ENCODE results near the gene FBXO38. TPM values are rescaled to one million over a fixed set of nuclear protein-coding genes. Genes with fewer than 3 reads are reported as not detected.

Gene FBXO38
- total RNA-seq, 1 donor from 2014 or later: 38.8 TPM

GRCh38 chr5:148393390-148393741, 9.6 kb downstream of the FBXO38 start:
- H3K9me3 Mint-ChIP-seq (ENCODE audit: unreplicated experiment): no peaks in the 10 kb centered on the region
- no peak overlapping the region for H2AFZ ChIP-seq (ENCODE audit: low read depth, low read length)
- no peaks in the 10 kb centered on the region for H3K9me3 ChIP-seq (ENCODE audit: insufficient read depth, low read depth, low read length)
- no peak overlapping the region for H3K4me2 ChIP-seq (ENCODE audit: low read length)
- no peak for DNase-seq (ENCODE audit: low read depth)
- no peak for FAIRE-seq
- no peak overlapping the region for H3K9ac ChIP-seq (ENCODE audit: low read length)
- no peaks in the 10 kb centered on the region for H3K4me1 ChIP-seq (ENCODE audit: insufficient read depth, low read length)
- H3K79me2 ChIP-seq (ENCODE audit: insufficient read depth, low read length): peaks cover 89% of the 10 kb centered on the region
- H4K20me1 ChIP-seq (ENCODE audit: insufficient read depth, low read length): peaks cover 59% of the 10 kb centered on the region
- H3K4me3 Mint-ChIP-seq (ENCODE audit: unreplicated experiment): no peak overlapping the region
- no peaks in the 10 kb centered on the region for H3K27me3 Mint-ChIP-seq (ENCODE audit: low read depth, unreplicated experiment)
- H3K27me3 ChIP-seq (ENCODE audit: insufficient read depth, low read length): no peaks in the 10 kb centered on the region
- H3K36me3 Mint-ChIP-seq (ENCODE audit: low read depth, unreplicated experiment): no peaks in the 10 kb centered on the region
- H3K27ac ChIP-seq (ENCODE audit: low read depth, low read length): no peak overlapping the region
- H3K27ac Mint-ChIP-seq (ENCODE audit: unreplicated experiment): no peak overlapping the region
- TF ChIP-seq, protein P1, sequence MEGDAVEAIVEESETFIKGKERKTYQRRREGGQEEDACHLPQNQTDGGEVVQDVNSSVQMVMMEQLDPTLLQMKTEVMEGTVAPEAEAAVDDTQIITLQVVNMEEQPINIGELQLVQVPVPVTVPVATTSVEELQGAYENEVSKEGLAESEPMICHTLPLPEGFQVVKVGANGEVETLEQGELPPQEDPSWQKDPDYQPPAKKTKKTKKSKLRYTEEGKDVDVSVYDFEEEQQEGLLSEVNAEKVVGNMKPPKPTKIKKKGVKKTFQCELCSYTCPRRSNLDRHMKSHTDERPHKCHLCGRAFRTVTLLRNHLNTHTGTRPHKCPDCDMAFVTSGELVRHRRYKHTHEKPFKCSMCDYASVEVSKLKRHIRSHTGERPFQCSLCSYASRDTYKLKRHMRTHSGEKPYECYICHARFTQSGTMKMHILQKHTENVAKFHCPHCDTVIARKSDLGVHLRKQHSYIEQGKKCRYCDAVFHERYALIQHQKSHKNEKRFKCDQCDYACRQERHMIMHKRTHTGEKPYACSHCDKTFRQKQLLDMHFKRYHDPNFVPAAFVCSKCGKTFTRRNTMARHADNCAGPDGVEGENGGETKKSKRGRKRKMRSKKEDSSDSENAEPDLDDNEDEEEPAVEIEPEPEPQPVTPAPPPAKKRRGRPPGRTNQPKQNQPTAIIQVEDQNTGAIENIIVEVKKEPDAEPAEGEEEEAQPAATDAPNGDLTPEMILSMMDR (IDR thresholded peaks at IDR 0.05; ENCODE audit: insufficient read depth, low read depth, low read length): no peak
- TF ChIP-seq EZH2 (IDR thresholded peaks at IDR 0.05; ENCODE audit: insufficient read depth, low read length): no peak
- H3K4me3 ChIP-seq (ENCODE audit: insufficient read depth, low read depth, low read length): no peak overlapping the region
- H3K36me3 ChIP-seq (ENCODE audit: insufficient read depth, low read length): peaks cover 16% of the 10 kb centered on the region
- peaks cover 11% of the 10 kb centered on the region for H3K4me1 Mint-ChIP-seq (ENCODE audit: low read depth, unreplicated experiment)

- no peaks in the 10 kb centered on the region for H3K36me3 Mint-ChIP-seq (ENCODE audit: low read depth, unreplicated experiment)
These were observed 10.8 kb downstream of the FBXO38 start for GRCh38 chr5:148394587-148395019.

DNA sequence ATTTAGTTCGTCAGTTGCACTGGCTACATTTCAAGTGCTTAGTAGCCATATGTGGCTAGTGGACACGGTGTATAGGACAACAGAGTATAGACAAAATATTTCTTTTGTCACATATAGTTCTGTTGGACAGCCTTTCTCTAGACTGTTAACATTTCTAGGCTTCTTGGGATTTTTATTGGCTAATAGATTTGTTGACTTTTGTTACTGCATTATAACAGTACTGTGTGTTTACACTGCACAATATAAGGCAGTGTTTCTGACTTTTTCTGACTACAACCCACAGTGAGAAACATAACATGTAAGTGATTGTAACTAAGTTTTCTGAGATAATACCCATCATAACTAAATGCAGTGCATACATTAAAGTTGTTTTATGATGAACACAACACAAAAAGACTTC, 11.3 kb downstream of the FBXO38 start:
- H3K27ac Mint-ChIP-seq (ENCODE audit: unreplicated experiment): no peak overlapping the region
- no peak overlapping the region for H3K4me2 ChIP-seq (ENCODE audit: low read length)
- no peaks in the 10 kb centered on the region for H3K4me1 ChIP-seq (ENCODE audit: insufficient read depth, low read length)
- no peaks in the 10 kb centered on the region for H3K9me3 Mint-ChIP-seq (ENCODE audit: unreplicated experiment)
- H3K4me3 Mint-ChIP-seq (ENCODE audit: unreplicated experiment): no peak overlapping the region
- H3K79me2 ChIP-seq (ENCODE audit: insufficient read depth, low read length): peaks cover 73% of the 10 kb centered on the region
- peaks cover 17% of the 10 kb centered on the region for H3K4me1 Mint-ChIP-seq (ENCODE audit: low read depth, unreplicated experiment)
- H3K27ac ChIP-seq (ENCODE audit: low read depth, low read length): no peak overlapping the region
- no peaks in the 10 kb centered on the region for H3K27me3 ChIP-seq (ENCODE audit: insufficient read depth, low read length)
- DNase-seq (ENCODE audit: low read depth) (no peak), FAIRE-seq (no peak)
- H3K4me3 ChIP-seq (ENCODE audit: insufficient read depth, low read depth, low read length): no peak overlapping the region
- TF ChIP-seq, protein P1 (IDR thresholded peaks at IDR 0.05; ENCODE audit: insufficient read depth, low read depth, low read length): no peak
- TF ChIP-seq EZH2 (IDR thresholded peaks at IDR 0.05; ENCODE audit: insufficient read depth, low read length): no peak
- no peak overlapping the region for H3K9ac ChIP-seq (ENCODE audit: low read length)
- peaks cover 26% of the 10 kb centered on the region for H3K36me3 ChIP-seq (ENCODE audit: insufficient read depth, low read length)
- H3K27me3 Mint-ChIP-seq (ENCODE audit: low read depth, unreplicated experiment): no peaks in the 10 kb centered on the region
- H4K20me1 ChIP-seq (ENCODE audit: insufficient read depth, low read length): peaks cover 45% of the 10 kb centered on the region
- H3K36me3 Mint-ChIP-seq (ENCODE audit: low read depth, unreplicated experiment): no peaks in the 10 kb centered on the region
- H3K9me3 ChIP-seq (ENCODE audit: insufficient read depth, low read depth, low read length): no peaks in the 10 kb centered on the region
- no peak overlapping the region for H2AFZ ChIP-seq (ENCODE audit: low read depth, low read length)

More at GRCh38 chr5:148394587-148395019, 10.8 kb downstream of the FBXO38 start:
- DNase-seq (ENCODE audit: low read depth) (no peak), FAIRE-seq (no peak)
- Histone ChIP-seq H3K4me2 (ENCODE audit: low read length) (no peak overlapping the region), H3K27me3 (ENCODE audit: insufficient read depth, low read length) (no peaks in the 10 kb centered on the region), H3K36me3 (ENCODE audit: insufficient read depth, low read length) (peaks cover 24% of the 10 kb centered on the region), H4K20me1 (ENCODE audit: insufficient read depth, low read length) (peaks cover 47% of the 10 kb centered on the region), H3K9ac (ENCODE audit: low read length) (no peak overlapping the region), H3K79me2 (ENCODE audit: insufficient read depth, low read length) (peaks cover 77% of the 10 kb centered on the region), H3K9me3 (ENCODE audit: insufficient read depth, low read depth, low read length) (no peaks in the 10 kb centered on the region), H2AFZ (ENCODE audit: low read depth, low read length) (no peak overlapping the region), H3K4me3 (ENCODE audit: insufficient read depth, low read depth, low read length) (no peak overlapping the region), H3K4me1 (ENCODE audit: insufficient read depth, low read length) (no peaks in the 10 kb centered on the region), H3K27ac (ENCODE audit: low read depth, low read length) (no peak overlapping the region)
- peaks cover 17% of the 10 kb centered on the region for H3K4me1 Mint-ChIP-seq (ENCODE audit: low read depth, unreplicated experiment)
- H3K9me3 Mint-ChIP-seq (ENCODE audit: unreplicated experiment): no peaks in the 10 kb centered on the region
- H3K4me3 Mint-ChIP-seq (ENCODE audit: unreplicated experiment): no peak overlapping the region
- no peaks in the 10 kb centered on the region for H3K27me3 Mint-ChIP-seq (ENCODE audit: low read depth, unreplicated experiment)
- H3K27ac Mint-ChIP-seq (ENCODE audit: unreplicated experiment): no peak overlapping the region
- TF ChIP-seq, protein P1 (IDR thresholded peaks at IDR 0.05; ENCODE audit: insufficient read depth, low read depth, low read length): no peak
- no peak for TF ChIP-seq EZH2 (IDR thresholded peaks at IDR 0.05; ENCODE audit: insufficient read depth, low read length)
